Upper lobe of left lung (tissue), 4 donors: Measurements from ENCODE around the gene YIPF1.

Source experiments
- EP300 ChIP-seq, 4 donors: sonication (generic); formaldehyde crosslinking; IDR thresholded peaks; one replicate each; pipeline ENCODE4 v1.5.1; 2017; ENCODE audit warnings: antibody characterized with exemption in 4 of 4, control low read depth in 2 of 4
- POLR2A ChIP-seq, 4 donors: fragments of 450-650 bp; IDR thresholded peaks; one replicate each; pipeline ENCODE4 v1.5.1; 2016 to 2017; ENCODE audit warnings: antibody characterized with exemption in 4 of 4, mild to moderate bottlenecking in 2 of 4
- POLR2AphosphoS5 ChIP-seq, 2 donors: sonication (generic); formaldehyde crosslinking; IDR thresholded peaks; one replicate each; pipeline ENCODE4 v1.5.1; 2017; ENCODE audit warnings: antibody characterized with exemption in 2 of 2
- TF ChIP-seq, protein P1 (sequence below), 6 experiments: fragments of 450-650 bp in 4 of 6; fragments of 200-600 bp in 2 of 6; sonication (generic) in 2 of 6; IDR thresholded peaks; one replicate each; pipeline ENCODE4 v1.5.1; 2016 to 2019; ENCODE audit warnings: antibody characterized with exemption in 6 of 6

DNA sequence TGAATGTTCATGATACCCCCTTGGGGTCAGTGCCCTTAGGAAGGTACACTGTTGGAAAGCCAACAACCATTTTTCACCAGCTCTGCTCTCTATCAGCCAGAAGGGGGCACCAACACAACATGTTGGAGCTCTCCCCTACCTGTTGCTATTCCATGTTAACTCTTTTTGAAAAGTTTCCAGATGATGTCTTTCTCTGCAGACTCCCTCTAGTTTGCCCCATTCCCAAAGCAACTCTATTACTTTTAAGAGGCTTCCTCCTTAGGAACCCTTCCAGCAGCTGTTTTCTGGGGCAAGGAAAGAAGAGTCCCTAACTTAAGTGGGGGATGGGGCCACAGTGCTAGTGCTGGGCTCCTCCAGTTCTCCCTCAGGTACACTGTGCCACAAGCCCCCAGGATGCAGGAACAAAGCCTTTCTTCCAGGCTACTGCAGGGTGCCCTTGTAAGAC is 28.6 kb downstream of the YIPF1 start:
- TF ChIP-seq, protein P1, sequence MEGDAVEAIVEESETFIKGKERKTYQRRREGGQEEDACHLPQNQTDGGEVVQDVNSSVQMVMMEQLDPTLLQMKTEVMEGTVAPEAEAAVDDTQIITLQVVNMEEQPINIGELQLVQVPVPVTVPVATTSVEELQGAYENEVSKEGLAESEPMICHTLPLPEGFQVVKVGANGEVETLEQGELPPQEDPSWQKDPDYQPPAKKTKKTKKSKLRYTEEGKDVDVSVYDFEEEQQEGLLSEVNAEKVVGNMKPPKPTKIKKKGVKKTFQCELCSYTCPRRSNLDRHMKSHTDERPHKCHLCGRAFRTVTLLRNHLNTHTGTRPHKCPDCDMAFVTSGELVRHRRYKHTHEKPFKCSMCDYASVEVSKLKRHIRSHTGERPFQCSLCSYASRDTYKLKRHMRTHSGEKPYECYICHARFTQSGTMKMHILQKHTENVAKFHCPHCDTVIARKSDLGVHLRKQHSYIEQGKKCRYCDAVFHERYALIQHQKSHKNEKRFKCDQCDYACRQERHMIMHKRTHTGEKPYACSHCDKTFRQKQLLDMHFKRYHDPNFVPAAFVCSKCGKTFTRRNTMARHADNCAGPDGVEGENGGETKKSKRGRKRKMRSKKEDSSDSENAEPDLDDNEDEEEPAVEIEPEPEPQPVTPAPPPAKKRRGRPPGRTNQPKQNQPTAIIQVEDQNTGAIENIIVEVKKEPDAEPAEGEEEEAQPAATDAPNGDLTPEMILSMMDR (IDR thresholded peaks at IDR 0.05), result peak; percentile 39 to 69 (median 52)
- TF ChIP-seq POLR2AphosphoS5 (IDR thresholded peaks at IDR 0.05), result no peak
- TF ChIP-seq POLR2A (IDR thresholded peaks at IDR 0.05), result no peak
- TF ChIP-seq EP300 (IDR thresholded peaks at IDR 0.05), result no peak
